Stimulated activated naive CD8-positive, alpha-beta T cell treated with anti-CD3 and anti-CD28 coated beads, Interleukin-15, Interleukin-2, amounts not matched to agents 100 ng/mL and 50 ng/mL, for 24 hours (primary cell): ENCODE data around the gene IMMP2L.

ENCODE experiments used
- H3K27ac Mint-ChIP-seq: one replicate; pipeline ENCODE4 v1.8.0; 2021; ENCODE audit warnings: mild to moderate bottlenecking, mixed read lengths
- H3K27me3 Mint-ChIP-seq: one replicate; pipeline ENCODE4 v1.8.0; 2021; ENCODE audit warnings: mixed read lengths
- H3K36me3 Mint-ChIP-seq: one replicate; pipeline ENCODE4 v1.8.0; 2021; ENCODE audit warnings: low read depth, mixed read lengths
- H3K4me1 Mint-ChIP-seq: one replicate; pipeline ENCODE4 v1.8.0; 2021; ENCODE audit warnings: low read depth, mixed read lengths
- H3K4me3 Mint-ChIP-seq: one replicate; pipeline ENCODE4 v1.8.0; 2021; ENCODE audit warnings: mild to moderate bottlenecking, mixed read lengths
- H3K9me3 Mint-ChIP-seq: one replicate; pipeline ENCODE4 v1.8.0; 2021; ENCODE audit warnings: mixed read lengths

Gene IMMP2L

GRCh38 chr7:110881721-110882120, 680.6 kb downstream of the IMMP2L start:
- Mint-ChIP-seq H3K36me3 (peaks cover 3% of the 10 kb centered on the region), H3K4me3 (no peak overlapping the region), H3K27ac (peak overlapping the region; percentile 24), H3K27me3 (no peaks in the 10 kb centered on the region), H3K4me1 (no peaks in the 10 kb centered on the region), H3K9me3 (peaks cover 7% of the 10 kb centered on the region)

- H3K4me3 Mint-ChIP-seq = no peak overlapping the region
- no peaks in the 10 kb centered on the region for H3K4me1 Mint-ChIP-seq
- peaks cover 7% of the 10 kb centered on the region for H3K9me3 Mint-ChIP-seq
- no peaks in the 10 kb centered on the region for H3K27me3 Mint-ChIP-seq
- H3K36me3 Mint-ChIP-seq = peaks cover 3% of the 10 kb centered on the region
- H3K27ac Mint-ChIP-seq = no peak overlapping the region
Measured at GRCh38 chr7:110880971-110881370, 681.3 kb downstream of the IMMP2L start.

- Mint-ChIP-seq H3K9me3 (peaks cover 6% of the 10 kb centered on the region), H3K27me3 (no peaks in the 10 kb centered on the region), H3K4me3 (no peak overlapping the region), H3K36me3 (peaks cover 2% of the 10 kb centered on the region), H3K27ac (no peak overlapping the region), H3K4me1 (no peaks in the 10 kb centered on the region)
Measured at GRCh38 chr7:110877016-110877415, 685.3 kb downstream of the IMMP2L start.

GRCh38 chr7:110875346-110875745, 686.9 kb downstream of the IMMP2L start:
- Mint-ChIP-seq H3K9me3 (peaks cover 5% of the 10 kb centered on the region), H3K27me3 (no peaks in the 10 kb centered on the region), H3K4me3 (no peak overlapping the region), H3K36me3 (no peaks in the 10 kb centered on the region), H3K27ac (no peak overlapping the region), H3K4me1 (no peaks in the 10 kb centered on the region)

- Mint-ChIP-seq H3K36me3 (no peaks in the 10 kb centered on the region), H3K4me1 (no peaks in the 10 kb centered on the region)
Measured at GRCh38 chr7:110871856-110872255, 690.4 kb downstream of the IMMP2L start.

GRCh38 chr7:110870926-110871325, 691.4 kb downstream of the IMMP2L start:
- Mint-ChIP-seq H3K27me3 (no peaks in the 10 kb centered on the region), H3K9me3 (peaks cover 8% of the 10 kb centered on the region), H3K27ac (no peak overlapping the region), H3K4me1 (no peaks in the 10 kb centered on the region), H3K4me3 (no peak overlapping the region), H3K36me3 (no peaks in the 10 kb centered on the region)

More at GRCh38 chr7:110871856-110872255, 690.4 kb downstream of the IMMP2L start:
- H3K27me3 Mint-ChIP-seq = no peaks in the 10 kb centered on the region
- H3K4me3 Mint-ChIP-seq = no peak overlapping the region
- H3K27ac Mint-ChIP-seq = no peak overlapping the region
- peaks cover 4% of the 10 kb centered on the region for H3K9me3 Mint-ChIP-seq

GRCh38 chr7:110868458-110868857, 693.8 kb downstream of the IMMP2L start:
- no peaks in the 10 kb centered on the region for H3K36me3 Mint-ChIP-seq
- H3K27ac Mint-ChIP-seq = no peak overlapping the region
- H3K9me3 Mint-ChIP-seq = peaks cover 12% of the 10 kb centered on the region
- no peak overlapping the region for H3K4me3 Mint-ChIP-seq
- no peaks in the 10 kb centered on the region for H3K4me1 Mint-ChIP-seq
- H3K27me3 Mint-ChIP-seq = no peaks in the 10 kb centered on the region

GRCh38 chr7:110867771-110868170, 694.5 kb downstream of the IMMP2L start:
- Mint-ChIP-seq H3K9me3 (peaks cover 12% of the 10 kb centered on the region), H3K27ac (no peak overlapping the region)

GRCh38 chr7:110863258-110863657, 699.0 kb downstream of the IMMP2L start:
- Mint-ChIP-seq H3K4me3 (no peak overlapping the region), H3K27ac (no peak overlapping the region), H3K36me3 (no peaks in the 10 kb centered on the region), H3K27me3 (no peaks in the 10 kb centered on the region), H3K4me1 (no peaks in the 10 kb centered on the region), H3K9me3 (peaks cover 12% of the 10 kb centered on the region)

More at GRCh38 chr7:110867771-110868170, 694.5 kb downstream of the IMMP2L start:
- no peaks in the 10 kb centered on the region for H3K27me3 Mint-ChIP-seq
- no peak overlapping the region for H3K4me3 Mint-ChIP-seq
- no peaks in the 10 kb centered on the region for H3K36me3 Mint-ChIP-seq
- no peaks in the 10 kb centered on the region for H3K4me1 Mint-ChIP-seq

- Mint-ChIP-seq H3K27me3 (no peaks in the 10 kb centered on the region), H3K4me1 (no peaks in the 10 kb centered on the region), H3K4me3 (no peak overlapping the region), H3K36me3 (no peaks in the 10 kb centered on the region), H3K27ac (no peak overlapping the region), H3K9me3 (peaks cover 3% of the 10 kb centered on the region)
Measured at GRCh38 chr7:110861163-110861562, 701.1 kb downstream of the IMMP2L start.

GRCh38 chr7:110857106-110857505, 705.2 kb downstream of the IMMP2L start:
- H3K36me3 Mint-ChIP-seq = no peaks in the 10 kb centered on the region

GRCh38 chr7:110856704-110857103, 705.6 kb downstream of the IMMP2L start:
- H3K27ac Mint-ChIP-seq = no peak overlapping the region
- H3K36me3 Mint-ChIP-seq = no peaks in the 10 kb centered on the region
- no peaks in the 10 kb centered on the region for H3K4me1 Mint-ChIP-seq
- no peaks in the 10 kb centered on the region for H3K27me3 Mint-ChIP-seq
- no peaks in the 10 kb centered on the region for H3K9me3 Mint-ChIP-seq
- no peak overlapping the region for H3K4me3 Mint-ChIP-seq

More at GRCh38 chr7:110857106-110857505, 705.2 kb downstream of the IMMP2L start:
- Mint-ChIP-seq H3K27me3 (no peaks in the 10 kb centered on the region), H3K27ac (no peak overlapping the region), H3K4me1 (no peaks in the 10 kb centered on the region), H3K4me3 (no peak overlapping the region), H3K9me3 (no peaks in the 10 kb centered on the region)

- Mint-ChIP-seq H3K36me3 (no peaks in the 10 kb centered on the region), H3K27ac (no peak overlapping the region), H3K27me3 (no peaks in the 10 kb centered on the region), H3K9me3 (no peaks in the 10 kb centered on the region), H3K4me3 (no peak overlapping the region), H3K4me1 (no peaks in the 10 kb centered on the region)
Measured at GRCh38 chr7:110854651-110855050, 707.6 kb downstream of the IMMP2L start.

GRCh38 chr7:110854166-110854565, 708.1 kb downstream of the IMMP2L start:
- no peaks in the 10 kb centered on the region for H3K27me3 Mint-ChIP-seq
- H3K36me3 Mint-ChIP-seq = no peaks in the 10 kb centered on the region
- no peak overlapping the region for H3K27ac Mint-ChIP-seq
- H3K9me3 Mint-ChIP-seq = no peaks in the 10 kb centered on the region
- no peak overlapping the region for H3K4me3 Mint-ChIP-seq
- H3K4me1 Mint-ChIP-seq = no peaks in the 10 kb centered on the region

- Mint-ChIP-seq H3K9me3 (peaks cover 7% of the 10 kb centered on the region), H3K27ac (no peak overlapping the region), H3K4me1 (no peaks in the 10 kb centered on the region), H3K36me3 (no peaks in the 10 kb centered on the region), H3K4me3 (no peak overlapping the region), H3K27me3 (no peaks in the 10 kb centered on the region)
Measured at GRCh38 chr7:110853263-110853662, 709.0 kb downstream of the IMMP2L start.

- Mint-ChIP-seq H3K27ac (no peak overlapping the region), H3K36me3 (no peaks in the 10 kb centered on the region), H3K4me3 (no peak overlapping the region), H3K27me3 (no peaks in the 10 kb centered on the region), H3K9me3 (peaks cover 7% of the 10 kb centered on the region), H3K4me1 (no peaks in the 10 kb centered on the region)
Measured at GRCh38 chr7:110852156-110852940, 709.9 kb downstream of the IMMP2L start.
